Measurements from ENCODE around the gene TBC1D9B.

TBC1D9B gene

DNA sequence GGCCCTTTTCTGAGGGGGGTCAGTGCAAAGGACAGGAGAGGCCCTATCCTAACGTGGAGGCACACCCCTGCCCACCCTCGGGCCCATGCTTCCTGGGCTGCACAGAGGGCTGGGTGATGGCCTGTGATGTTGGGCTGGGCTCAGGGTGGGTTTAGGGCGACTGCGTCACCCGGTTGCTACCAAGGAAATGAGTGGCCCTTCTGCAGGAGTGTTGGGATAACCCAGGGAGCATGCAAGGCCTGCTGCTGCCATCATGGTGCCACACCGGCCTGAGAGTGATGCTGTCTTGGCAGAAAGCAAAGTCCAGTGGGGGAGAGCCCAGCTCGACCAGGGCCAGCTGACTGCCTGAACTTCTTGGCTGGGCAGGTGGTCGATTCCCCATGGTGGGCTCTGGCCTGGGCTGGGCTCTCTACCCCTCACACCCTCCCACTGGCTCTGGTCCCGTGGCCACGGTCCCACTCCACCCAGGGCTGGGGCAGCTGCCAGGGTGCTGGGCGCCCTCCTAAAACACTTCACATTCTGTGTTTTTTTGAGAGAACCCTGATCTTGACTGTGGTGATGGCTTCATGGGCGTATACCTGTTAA, 27.5 kb downstream of the TBC1D9B start:
- TF ChIP-seq, protein P1, sequence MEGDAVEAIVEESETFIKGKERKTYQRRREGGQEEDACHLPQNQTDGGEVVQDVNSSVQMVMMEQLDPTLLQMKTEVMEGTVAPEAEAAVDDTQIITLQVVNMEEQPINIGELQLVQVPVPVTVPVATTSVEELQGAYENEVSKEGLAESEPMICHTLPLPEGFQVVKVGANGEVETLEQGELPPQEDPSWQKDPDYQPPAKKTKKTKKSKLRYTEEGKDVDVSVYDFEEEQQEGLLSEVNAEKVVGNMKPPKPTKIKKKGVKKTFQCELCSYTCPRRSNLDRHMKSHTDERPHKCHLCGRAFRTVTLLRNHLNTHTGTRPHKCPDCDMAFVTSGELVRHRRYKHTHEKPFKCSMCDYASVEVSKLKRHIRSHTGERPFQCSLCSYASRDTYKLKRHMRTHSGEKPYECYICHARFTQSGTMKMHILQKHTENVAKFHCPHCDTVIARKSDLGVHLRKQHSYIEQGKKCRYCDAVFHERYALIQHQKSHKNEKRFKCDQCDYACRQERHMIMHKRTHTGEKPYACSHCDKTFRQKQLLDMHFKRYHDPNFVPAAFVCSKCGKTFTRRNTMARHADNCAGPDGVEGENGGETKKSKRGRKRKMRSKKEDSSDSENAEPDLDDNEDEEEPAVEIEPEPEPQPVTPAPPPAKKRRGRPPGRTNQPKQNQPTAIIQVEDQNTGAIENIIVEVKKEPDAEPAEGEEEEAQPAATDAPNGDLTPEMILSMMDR (IDR thresholded peaks at IDR 0.05; ENCODE audit: borderline replicate concordance, insufficient read depth, low read depth, low read length) = no peak
- H3K4me3 ChIP-seq (ENCODE audit: low read depth, low read length) = no peak overlapping the region

DNA sequence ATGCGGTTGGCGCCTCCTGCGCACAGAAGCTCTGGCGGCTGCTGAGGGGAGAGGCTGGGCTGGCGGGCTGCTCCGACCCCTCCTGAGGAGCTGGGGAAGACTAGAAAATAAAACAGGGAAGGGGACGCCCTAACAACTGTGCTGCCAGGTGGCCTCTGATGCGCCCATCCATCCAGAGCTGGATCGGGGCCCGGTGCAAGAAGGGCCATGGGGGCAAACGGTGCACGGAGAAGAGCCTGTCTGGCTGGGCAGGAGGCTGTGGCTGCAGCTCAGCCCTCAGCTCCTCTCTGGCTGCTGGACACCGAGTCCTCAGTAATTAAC, 28.0 kb downstream of the TBC1D9B start:
- no peak overlapping the region for H3K4me3 ChIP-seq (ENCODE audit: low read depth, low read length)
- TF ChIP-seq, protein P1 (IDR thresholded peaks at IDR 0.05; ENCODE audit: borderline replicate concordance, insufficient read depth, low read depth, low read length) = no peak

GRCh38 chr5:179879003-179879689, 28.6 kb downstream of the TBC1D9B start:
- TF ChIP-seq, protein P1 (IDR thresholded peaks at IDR 0.05; ENCODE audit: borderline replicate concordance, insufficient read depth, low read depth, low read length) = no peak

GRCh38 chr5:179878222-179879002, 29.3 kb downstream of the TBC1D9B start:
- TF ChIP-seq, protein P1 (IDR thresholded peaks at IDR 0.05; ENCODE audit: borderline replicate concordance, insufficient read depth, low read depth, low read length) = no peak
- H3K4me3 ChIP-seq (ENCODE audit: low read depth, low read length) = no peak overlapping the region

More at GRCh38 chr5:179879003-179879689, 28.6 kb downstream of the TBC1D9B start:
- no peak overlapping the region for H3K4me3 ChIP-seq (ENCODE audit: low read depth, low read length)

- no peak overlapping the region for H3K4me3 ChIP-seq (ENCODE audit: low read depth, low read length)
- TF ChIP-seq, protein P1 (IDR thresholded peaks at IDR 0.05; ENCODE audit: borderline replicate concordance, insufficient read depth, low read depth, low read length) = no peak
Measured at GRCh38 chr5:179876610-179876952, 31.1 kb downstream of the TBC1D9B start.

- TF ChIP-seq, protein P1 (IDR thresholded peaks at IDR 0.05; ENCODE audit: borderline replicate concordance, insufficient read depth, low read depth, low read length) = no peak
- no peak overlapping the region for H3K4me3 ChIP-seq (ENCODE audit: low read depth, low read length)
Measured at GRCh38 chr5:179875741-179876609, 31.7 kb downstream of the TBC1D9B start.
